Liver (tissue), 9 donors: ENCODE data around the gene ENOX1. TPM values are rescaled to one million over a fixed set of nuclear protein-coding genes. Genes with fewer than 3 reads are reported as not detected.

Experiments
- DNase-seq: peaks from one replicate; pipeline ENCODE4 v3.0.0-alpha.2; 2017; ENCODE audit warnings: low spot score
- H3K27ac ChIP-seq, 2 donors: one replicate each; pipeline ENCODE4 v1.7.0; 2013; ENCODE audit warnings: inconsistent platforms in 2 of 2, low read length in 2 of 2, control low read depth in 1 of 2, low read depth in 1 of 2, mild to moderate bottlenecking in 1 of 2
- H3K27me3 ChIP-seq, 4 donors: one replicate each; pipeline versions ENCODE4 v1.6.1 to v1.7.0; 2013; ENCODE audit warnings: low read length in 3 of 4, inconsistent platforms in 1 of 4, mild to moderate bottlenecking in 1 of 4, moderate library complexity in 1 of 4; ENCODE audit not compliant: control insufficient read depth in 4 of 4, insufficient read depth in 4 of 4
- H3K36me3 ChIP-seq, 4 donors: one replicate each; pipeline versions ENCODE4 v1.6.1 to v1.7.0; 2013; ENCODE audit warnings: low read length in 3 of 4, mild to moderate bottlenecking in 3 of 4, low read depth in 1 of 4, moderate library complexity in 1 of 4; ENCODE audit not compliant: control insufficient read depth in 4 of 4, insufficient read depth in 3 of 4
- H3K4me1 ChIP-seq, 4 donors: one replicate each; pipeline versions ENCODE4 v1.6.1 to v1.7.0; 2013; ENCODE audit warnings: low read length in 3 of 4, mild to moderate bottlenecking in 3 of 4, moderate library complexity in 1 of 4; ENCODE audit not compliant: control insufficient read depth in 4 of 4, insufficient read depth in 4 of 4
- H3K4me3 ChIP-seq, 3 donors: one replicate each; pipeline versions ENCODE4 v1.6.1 to v1.7.0; 2013; ENCODE audit warnings: low read length in 3 of 3, control low read depth in 1 of 3, low read depth in 1 of 3, mild to moderate bottlenecking in 1 of 3
- H3K9ac ChIP-seq, 2 donors: one replicate each; pipeline ENCODE4 v1.7.0; 2013; ENCODE audit warnings: low read length in 2 of 2, mild to moderate bottlenecking in 2 of 2, moderate library complexity in 2 of 2, control low read depth in 1 of 2, low read depth in 1 of 2
- H3K9me3 ChIP-seq, 4 donors: one replicate each; pipeline versions ENCODE4 v1.6.1 to v1.7.0; 2013; ENCODE audit warnings: low read length in 3 of 4; ENCODE audit not compliant: control insufficient read depth in 4 of 4
- ATF3 ChIP-seq: IDR thresholded peaks from 2 replicates; pipeline ENCODE4 v1.6.1; 2016; ENCODE audit warnings: antibody characterized with exemption
- EGR1 ChIP-seq, 2 donors: IDR thresholded peaks; 2 replicates each; pipeline ENCODE4 v1.6.1; 2016 to 2018; ENCODE audit warnings: antibody characterized with exemption in 2 of 2, low read depth in 2 of 2
- FOXA1 ChIP-seq: IDR thresholded peaks from 2 replicates; pipeline ENCODE4 v1.6.1; 2016; ENCODE audit warnings: antibody characterized with exemption
- FOXA2 ChIP-seq: IDR thresholded peaks from 2 replicates; pipeline ENCODE4 v1.6.1; 2016; ENCODE audit warnings: antibody characterized with exemption
- GABPA ChIP-seq, 2 donors: IDR thresholded peaks in 1 of 2; conservative IDR thresholded peaks in 1 of 2; 2 replicates each; pipeline ENCODE4 v1.6.1; 2016; ENCODE audit warnings: antibody characterized with exemption in 2 of 2, mild to moderate bottlenecking in 1 of 2, moderate library complexity in 1 of 2
- HNF4A ChIP-seq, 2 donors: conservative IDR thresholded peaks; 2 replicates each; pipeline ENCODE4 v1.6.1; 2016; ENCODE audit warnings: antibody characterized with exemption in 2 of 2, mild to moderate bottlenecking in 2 of 2
- HNF4G ChIP-seq: IDR thresholded peaks from 2 replicates; pipeline ENCODE4 v1.6.1; 2016; ENCODE audit warnings: antibody characterized with exemption
- JUND ChIP-seq, 2 donors: IDR thresholded peaks; 2 replicates each; pipeline ENCODE4 v1.6.1; 2016; ENCODE audit warnings: antibody characterized with exemption in 2 of 2
- NR2F2 ChIP-seq: IDR thresholded peaks from 2 replicates; pipeline ENCODE4 v1.6.1; 2016; ENCODE audit warnings: antibody characterized with exemption
- RAD21 ChIP-seq, 2 donors: IDR thresholded peaks; 2 replicates each; pipeline ENCODE4 v1.6.1; 2016; ENCODE audit warnings: antibody characterized with exemption in 2 of 2, mild to moderate bottlenecking in 2 of 2
- REST ChIP-seq: IDR thresholded peaks from 2 replicates; pipeline ENCODE4 v1.6.1; 2016; ENCODE audit warnings: antibody characterized with exemption, mild to moderate bottlenecking
- RXRA ChIP-seq, 2 donors: IDR thresholded peaks; 2 replicates each; pipeline ENCODE4 v1.6.1; 2017 to 2018; ENCODE audit warnings: antibody characterized with exemption in 2 of 2, mild to moderate bottlenecking in 1 of 2
- SP1 ChIP-seq: IDR thresholded peaks from 2 replicates; pipeline ENCODE4 v1.6.1; 2018; ENCODE audit warnings: antibody characterized with exemption, mild to moderate bottlenecking
- TAF1 ChIP-seq: conservative IDR thresholded peaks from 2 replicates; pipeline ENCODE4 v1.6.1; 2016; ENCODE audit warnings: antibody characterized with exemption, mild to moderate bottlenecking
- YY1 ChIP-seq: IDR thresholded peaks from 2 replicates; pipeline ENCODE4 v1.6.1; 2016; ENCODE audit warnings: antibody characterized with exemption, mild to moderate bottlenecking
- WGBS: extraction: QIAGEN DNeasy Blood & Tissue Kit; methylation state at CpG from one replicate; pipeline ENCODE4 v1.1.7; 2013; 5-methylcytosine and 5-hydroxymethylcytosine counted together
- polyA plus RNA-seq, 2 donors: library from polyadenylated mRNA; stranded (reverse) in 1 of 2; unstranded in 1 of 2; fragments of 200-250 nt in 1 of 2; fragments of >200 nt in 1 of 2; fragmentation: Nextera tagmentation in 1 of 2; extraction: Ambion mirVana in 1 of 2; gene quantifications; one replicate each; pipeline versions ENCODE4 v1.2.1 to v1.2.3, GENCODE V29; 2013 to 2015
- total RNA-seq, 2 donors: library from RNA; depleted of rRNA; stranded (reverse); fragments of >200 nt; gene quantifications; one replicate each; pipeline ENCODE4 v1.2.3, GENCODE V29; 2014
- TF ChIP-seq, protein P1 (sequence below): IDR thresholded peaks from 2 replicates; pipeline ENCODE4 v1.6.1; 2016; ENCODE audit warnings: antibody characterized with exemption
- TF ChIP-seq, protein P2 (sequence below): fragments of 150-350 bp; IDR thresholded peaks from 2 replicates; pipeline ENCODE4 v1.5.1; 2017; ENCODE audit warnings: improper control_type of control experiment, low read depth, low read length; ENCODE audit not compliant: missing input control
- TF ChIP-seq, protein P3 (sequence below): IDR thresholded peaks from 2 replicates; pipeline ENCODE4 v1.6.1; 2016; ENCODE audit warnings: antibody characterized with exemption
- donor health status: healthy.
- donor health status: healthy.
- donor health status: healthy.
- donor health status: healthy.
- donor health status: healthy.

Gene ENOX1
- total and polyA plus RNA-seq, 4 donors: 0.02 to 0.33 (median 0.08) TPM; not detected in 1

- no peak overlapping the region for H3K4me3 ChIP-seq
- no peak for TF ChIP-seq ATF3
- TF ChIP-seq EGR1 (IDR thresholded peaks at IDR 0.05; ENCODE audit: low read depth in 2 of 2): no peak
- TF ChIP-seq FOXA2: no peak
- no peak for TF ChIP-seq GABPA (IDR thresholded peaks at IDR 0.05 in 1 of 2, conservative IDR thresholded peaks at IDR 0.05 in 1 of 2)
- no peak for TF ChIP-seq HNF4G
- no peak for TF ChIP-seq REST
- no peak for TF ChIP-seq SP1
- TF ChIP-seq JUND (IDR thresholded peaks at IDR 0.05): no peak
- TF ChIP-seq TAF1: no peak
- TF ChIP-seq HNF4A (conservative IDR thresholded peaks at IDR 0.05): no peak
- TF ChIP-seq, protein P1, sequence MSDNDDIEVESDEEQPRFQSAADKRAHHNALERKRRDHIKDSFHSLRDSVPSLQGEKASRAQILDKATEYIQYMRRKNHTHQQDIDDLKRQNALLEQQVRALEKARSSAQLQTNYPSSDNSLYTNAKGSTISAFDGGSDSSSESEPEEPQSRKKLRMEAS: no peak
- TF ChIP-seq, protein P2, sequence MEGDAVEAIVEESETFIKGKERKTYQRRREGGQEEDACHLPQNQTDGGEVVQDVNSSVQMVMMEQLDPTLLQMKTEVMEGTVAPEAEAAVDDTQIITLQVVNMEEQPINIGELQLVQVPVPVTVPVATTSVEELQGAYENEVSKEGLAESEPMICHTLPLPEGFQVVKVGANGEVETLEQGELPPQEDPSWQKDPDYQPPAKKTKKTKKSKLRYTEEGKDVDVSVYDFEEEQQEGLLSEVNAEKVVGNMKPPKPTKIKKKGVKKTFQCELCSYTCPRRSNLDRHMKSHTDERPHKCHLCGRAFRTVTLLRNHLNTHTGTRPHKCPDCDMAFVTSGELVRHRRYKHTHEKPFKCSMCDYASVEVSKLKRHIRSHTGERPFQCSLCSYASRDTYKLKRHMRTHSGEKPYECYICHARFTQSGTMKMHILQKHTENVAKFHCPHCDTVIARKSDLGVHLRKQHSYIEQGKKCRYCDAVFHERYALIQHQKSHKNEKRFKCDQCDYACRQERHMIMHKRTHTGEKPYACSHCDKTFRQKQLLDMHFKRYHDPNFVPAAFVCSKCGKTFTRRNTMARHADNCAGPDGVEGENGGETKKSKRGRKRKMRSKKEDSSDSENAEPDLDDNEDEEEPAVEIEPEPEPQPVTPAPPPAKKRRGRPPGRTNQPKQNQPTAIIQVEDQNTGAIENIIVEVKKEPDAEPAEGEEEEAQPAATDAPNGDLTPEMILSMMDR: no peak
- no peak for TF ChIP-seq YY1
- TF ChIP-seq RXRA (IDR thresholded peaks at IDR 0.05): no peak
- TF ChIP-seq NR2F2: no peak
- TF ChIP-seq, protein P3, sequence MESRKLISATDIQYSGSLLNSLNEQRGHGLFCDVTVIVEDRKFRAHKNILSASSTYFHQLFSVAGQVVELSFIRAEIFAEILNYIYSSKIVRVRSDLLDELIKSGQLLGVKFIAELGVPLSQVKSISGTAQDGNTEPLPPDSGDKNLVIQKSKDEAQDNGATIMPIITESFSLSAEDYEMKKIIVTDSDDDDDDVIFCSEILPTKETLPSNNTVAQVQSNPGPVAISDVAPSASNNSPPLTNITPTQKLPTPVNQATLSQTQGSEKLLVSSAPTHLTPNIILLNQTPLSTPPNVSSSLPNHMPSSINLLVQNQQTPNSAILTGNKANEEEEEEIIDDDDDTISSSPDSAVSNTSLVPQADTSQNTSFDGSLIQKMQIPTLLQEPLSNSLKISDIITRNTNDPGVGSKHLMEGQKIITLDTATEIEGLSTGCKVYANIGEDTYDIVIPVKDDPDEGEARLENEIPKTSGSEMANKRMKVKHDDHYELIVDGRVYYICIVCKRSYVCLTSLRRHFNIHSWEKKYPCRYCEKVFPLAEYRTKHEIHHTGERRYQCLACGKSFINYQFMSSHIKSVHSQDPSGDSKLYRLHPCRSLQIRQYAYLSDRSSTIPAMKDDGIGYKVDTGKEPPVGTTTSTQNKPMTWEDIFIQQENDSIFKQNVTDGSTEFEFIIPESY: no peak
- no peak for TF ChIP-seq FOXA1
- no peak overlapping the region for H3K27ac ChIP-seq
- H3K9ac ChIP-seq: no peak overlapping the region
- 80% methylated on average over 4 of the region's 4 CpGs for WGBS
- no peak for DNase-seq
- no peaks in the 10 kb centered on the region for H3K4me1 ChIP-seq
- H3K36me3 ChIP-seq: peaks cover 0 to 1% (median 0%) of the 10 kb centered on the region in 4 donors
- no peaks in the 10 kb centered on the region for H3K9me3 ChIP-seq
- no peaks in the 10 kb centered on the region for H3K27me3 ChIP-seq
Observed at GRCh38 chr13:43274881-43275280, 511.9 kb downstream of the ENOX1 start.

GRCh38 chr13:43273362-43273761, 513.4 kb downstream of the ENOX1 start:
- Histone ChIP-seq H3K9ac (no peak overlapping the region), H3K27me3 (no peaks in the 10 kb centered on the region), H3K36me3 (peaks cover 0 to 1% (median 0%) of the 10 kb centered on the region in 4 donors), H3K4me3 (no peak overlapping the region), H3K4me1 (no peaks in the 10 kb centered on the region), H3K27ac (no peak overlapping the region), H3K9me3 (no peaks in the 10 kb centered on the region)
- whole genome bisulfite sequencing: 98% methylated on average over 2 of the region's 2 CpGs
- no peak for TF ChIP-seq YY1
- no peak for TF ChIP-seq FOXA1
- no peak for TF ChIP-seq RAD21 (IDR thresholded peaks at IDR 0.05)
- no peak for TF ChIP-seq FOXA2
- no peak for TF ChIP-seq ATF3
- DNase-seq: no peak
